ENCODE data around the gene CEL. TPM values are rescaled to one million over a fixed set of nuclear protein-coding genes. Genes with fewer than 3 reads are reported as not detected.

Gene CEL
- total RNA-seq, 2 donors from 2014 or later, result 1.7 to 3.3 TPM

DNA sequence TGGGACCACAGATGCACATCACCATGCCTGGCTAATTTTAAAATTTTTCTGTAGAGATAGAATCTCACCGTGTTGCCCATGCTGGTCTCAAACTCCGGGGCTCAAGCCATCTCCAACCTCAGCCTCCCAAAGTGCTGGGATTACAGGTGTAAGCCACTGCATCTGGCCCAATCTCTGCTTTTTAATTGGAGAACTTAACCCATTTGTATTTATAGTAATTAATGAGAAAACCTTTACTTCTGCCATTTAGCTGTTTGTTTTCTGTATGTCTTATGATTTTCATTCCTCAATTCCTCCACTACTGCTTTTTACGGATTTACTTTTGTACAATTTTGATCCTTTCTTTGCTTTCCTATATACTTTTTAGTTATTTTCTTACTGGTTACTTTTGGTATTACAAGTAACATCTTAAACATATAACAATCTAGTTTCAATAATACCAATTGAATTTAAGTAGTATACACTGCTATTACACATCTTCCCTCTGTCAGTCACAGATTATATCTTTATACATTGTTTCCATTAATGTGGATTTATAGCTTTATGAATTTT lies 33.1 kb downstream of the CEL start:
- H3K27ac Mint-ChIP-seq, result no peak overlapping the region
- no peaks in the 10 kb centered on the region for H3K27me3 ChIP-seq (ENCODE audit: control insufficient read depth, insufficient read depth, low read length, poor library complexity, severe bottlenecking)
- H3K36me3 ChIP-seq (ENCODE audit: control insufficient read depth, insufficient read depth, low read length), result peaks cover 30% of the 10 kb centered on the region
- peaks cover 38% of the 10 kb centered on the region for H3K36me3 Mint-ChIP-seq (ENCODE audit: low read depth)
- H3K4me1 Mint-ChIP-seq, result no peaks in the 10 kb centered on the region
- H3K4me3 Mint-ChIP-seq, result no peak overlapping the region
- peaks cover 32% of the 10 kb centered on the region for H3K9me3 ChIP-seq (ENCODE audit: control insufficient read depth, low read length)
- no peak overlapping the region for H3K9ac ChIP-seq (ENCODE audit: extremely low read depth, low read length, poor library complexity, severe bottlenecking)
- 86 to 94% methylated on average over 2 to 3 of the region's 3 CpGs for WGBS, 2 experiments (ENCODE audit: insufficient coverage in 1 of 2, insufficient read length in 1 of 2)
- H3K4me1 ChIP-seq (ENCODE audit: control insufficient read depth, insufficient read depth, low read length), result no peaks in the 10 kb centered on the region
- H3K27me3 Mint-ChIP-seq (ENCODE audit: insufficient read depth), result no peaks in the 10 kb centered on the region
- DNase-seq, result no peak
- no peak overlapping the region for H3K27ac ChIP-seq (ENCODE audit: low read depth, low read length)
- H3K4me3 ChIP-seq (ENCODE audit: low read length), result no peak overlapping the region
- TF ChIP-seq, protein P1, sequence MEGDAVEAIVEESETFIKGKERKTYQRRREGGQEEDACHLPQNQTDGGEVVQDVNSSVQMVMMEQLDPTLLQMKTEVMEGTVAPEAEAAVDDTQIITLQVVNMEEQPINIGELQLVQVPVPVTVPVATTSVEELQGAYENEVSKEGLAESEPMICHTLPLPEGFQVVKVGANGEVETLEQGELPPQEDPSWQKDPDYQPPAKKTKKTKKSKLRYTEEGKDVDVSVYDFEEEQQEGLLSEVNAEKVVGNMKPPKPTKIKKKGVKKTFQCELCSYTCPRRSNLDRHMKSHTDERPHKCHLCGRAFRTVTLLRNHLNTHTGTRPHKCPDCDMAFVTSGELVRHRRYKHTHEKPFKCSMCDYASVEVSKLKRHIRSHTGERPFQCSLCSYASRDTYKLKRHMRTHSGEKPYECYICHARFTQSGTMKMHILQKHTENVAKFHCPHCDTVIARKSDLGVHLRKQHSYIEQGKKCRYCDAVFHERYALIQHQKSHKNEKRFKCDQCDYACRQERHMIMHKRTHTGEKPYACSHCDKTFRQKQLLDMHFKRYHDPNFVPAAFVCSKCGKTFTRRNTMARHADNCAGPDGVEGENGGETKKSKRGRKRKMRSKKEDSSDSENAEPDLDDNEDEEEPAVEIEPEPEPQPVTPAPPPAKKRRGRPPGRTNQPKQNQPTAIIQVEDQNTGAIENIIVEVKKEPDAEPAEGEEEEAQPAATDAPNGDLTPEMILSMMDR (conservative IDR thresholded peaks at IDR 0.05), result peak; percentile 48
- peaks cover 23% of the 10 kb centered on the region for H3K9me3 Mint-ChIP-seq

- Mint-ChIP-seq H3K27ac (no peak overlapping the region), H3K36me3 (ENCODE audit: low read depth) (peaks cover 59% of the 10 kb centered on the region), H3K4me1 (no peaks in the 10 kb centered on the region), H3K9me3 (peaks cover 23% of the 10 kb centered on the region), H3K27me3 (ENCODE audit: insufficient read depth) (no peaks in the 10 kb centered on the region), H3K4me3 (no peak overlapping the region)
- no peaks in the 10 kb centered on the region for H3K27me3 ChIP-seq (ENCODE audit: control insufficient read depth, insufficient read depth, low read length, poor library complexity, severe bottlenecking)
- 85 to 90% methylated on average over 11 to 16 of the region's 16 CpGs for WGBS, 2 experiments (ENCODE audit: insufficient coverage in 1 of 2, insufficient read length in 1 of 2)
- peaks cover 32% of the 10 kb centered on the region for H3K9me3 ChIP-seq (ENCODE audit: control insufficient read depth, low read length)
- no peak for DNase-seq
- TF ChIP-seq, protein P1 (conservative IDR thresholded peaks at IDR 0.05), result no peak
- H3K9ac ChIP-seq (ENCODE audit: extremely low read depth, low read length, poor library complexity, severe bottlenecking), result no peak overlapping the region
- H3K27ac ChIP-seq (ENCODE audit: low read depth, low read length), result no peak overlapping the region
- peaks cover 57% of the 10 kb centered on the region for H3K36me3 ChIP-seq (ENCODE audit: control insufficient read depth, insufficient read depth, low read length)
- no peaks in the 10 kb centered on the region for H3K4me1 ChIP-seq (ENCODE audit: control insufficient read depth, insufficient read depth, low read length)
- no peak overlapping the region for H3K4me3 ChIP-seq (ENCODE audit: low read length)
These were observed 36.4 kb downstream of the CEL start for GRCh38 chr9:133098104-133098754.

DNA sequence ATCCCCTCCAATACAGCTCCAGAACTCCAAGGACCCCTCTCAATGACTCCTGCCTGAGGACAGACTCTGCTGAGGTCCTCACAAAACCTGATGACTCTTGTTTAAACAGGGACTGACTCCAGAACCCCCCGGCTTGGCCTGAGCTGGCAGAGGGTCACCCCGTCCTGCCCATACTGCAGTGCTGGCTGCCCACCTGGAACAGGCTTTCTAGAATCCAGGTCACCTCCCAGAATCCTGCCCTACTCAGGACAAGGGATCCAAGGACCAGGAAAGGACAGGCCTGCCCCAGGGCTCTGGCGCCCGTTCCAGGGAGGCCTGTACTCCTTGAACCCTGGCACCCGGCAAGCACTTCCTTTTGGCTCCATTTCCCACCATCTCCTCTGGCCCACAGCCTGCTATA lies 37.1 kb downstream of the CEL start:
- H3K4me1 ChIP-seq (ENCODE audit: control insufficient read depth, insufficient read depth, low read length), result no peaks in the 10 kb centered on the region
- H3K4me1 Mint-ChIP-seq, result no peaks in the 10 kb centered on the region
- WGBS, 2 experiments (ENCODE audit: insufficient coverage in 1 of 2, insufficient read length in 1 of 2), result 98% methylated on average over 5 of the region's 5 CpGs
- no peak overlapping the region for H3K4me3 ChIP-seq (ENCODE audit: low read length)
- TF ChIP-seq, protein P1 (conservative IDR thresholded peaks at IDR 0.05), result no peak
- H3K4me3 Mint-ChIP-seq, result no peak overlapping the region
- peaks cover 32% of the 10 kb centered on the region for H3K9me3 ChIP-seq (ENCODE audit: control insufficient read depth, low read length)
- no peak overlapping the region for H3K27ac Mint-ChIP-seq
- no peak overlapping the region for H3K9ac ChIP-seq (ENCODE audit: extremely low read depth, low read length, poor library complexity, severe bottlenecking)
- peaks cover 61% of the 10 kb centered on the region for H3K36me3 Mint-ChIP-seq (ENCODE audit: low read depth)
- H3K27ac ChIP-seq (ENCODE audit: low read depth, low read length), result no peak overlapping the region
- DNase-seq, result no peak
- peaks cover 23% of the 10 kb centered on the region for H3K9me3 Mint-ChIP-seq
- H3K27me3 ChIP-seq (ENCODE audit: control insufficient read depth, insufficient read depth, low read length, poor library complexity, severe bottlenecking), result no peaks in the 10 kb centered on the region
- H3K27me3 Mint-ChIP-seq (ENCODE audit: insufficient read depth), result no peaks in the 10 kb centered on the region
- peaks cover 57% of the 10 kb centered on the region for H3K36me3 ChIP-seq (ENCODE audit: control insufficient read depth, insufficient read depth, low read length)
